ENCODE measurements around the gene ALDOB. TPM values are rescaled to one million over a fixed set of nuclear protein-coding genes. Genes with fewer than 3 reads are reported as not detected.

The ALDOB gene
- total RNA-seq, 6 experiments from 2014 or later = not detected

- peak overlapping the region; percentile 98 for H3K27ac Mint-ChIP-seq
- DNase-seq = no peak
- H3K4me3 Mint-ChIP-seq = peak overlapping the region; percentile 98
- H3K9me3 Mint-ChIP-seq = peaks cover 8% of the 10 kb centered on the region
- peaks cover 43% of the 10 kb centered on the region for H3K4me1 Mint-ChIP-seq (ENCODE audit: low read depth)
- peaks cover 70% of the 10 kb centered on the region for H3K36me3 Mint-ChIP-seq (ENCODE audit: low read depth)
- peaks cover 3% of the 10 kb centered on the region for H3K27me3 Mint-ChIP-seq (ENCODE audit: insufficient read depth)
- TF ChIP-seq, protein P1, sequence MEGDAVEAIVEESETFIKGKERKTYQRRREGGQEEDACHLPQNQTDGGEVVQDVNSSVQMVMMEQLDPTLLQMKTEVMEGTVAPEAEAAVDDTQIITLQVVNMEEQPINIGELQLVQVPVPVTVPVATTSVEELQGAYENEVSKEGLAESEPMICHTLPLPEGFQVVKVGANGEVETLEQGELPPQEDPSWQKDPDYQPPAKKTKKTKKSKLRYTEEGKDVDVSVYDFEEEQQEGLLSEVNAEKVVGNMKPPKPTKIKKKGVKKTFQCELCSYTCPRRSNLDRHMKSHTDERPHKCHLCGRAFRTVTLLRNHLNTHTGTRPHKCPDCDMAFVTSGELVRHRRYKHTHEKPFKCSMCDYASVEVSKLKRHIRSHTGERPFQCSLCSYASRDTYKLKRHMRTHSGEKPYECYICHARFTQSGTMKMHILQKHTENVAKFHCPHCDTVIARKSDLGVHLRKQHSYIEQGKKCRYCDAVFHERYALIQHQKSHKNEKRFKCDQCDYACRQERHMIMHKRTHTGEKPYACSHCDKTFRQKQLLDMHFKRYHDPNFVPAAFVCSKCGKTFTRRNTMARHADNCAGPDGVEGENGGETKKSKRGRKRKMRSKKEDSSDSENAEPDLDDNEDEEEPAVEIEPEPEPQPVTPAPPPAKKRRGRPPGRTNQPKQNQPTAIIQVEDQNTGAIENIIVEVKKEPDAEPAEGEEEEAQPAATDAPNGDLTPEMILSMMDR (IDR thresholded peaks at IDR 0.05) = no peak
Observed at GRCh38 chr9:101399643-101399970, 36.0 kb downstream of the ALDOB start.

DNA sequence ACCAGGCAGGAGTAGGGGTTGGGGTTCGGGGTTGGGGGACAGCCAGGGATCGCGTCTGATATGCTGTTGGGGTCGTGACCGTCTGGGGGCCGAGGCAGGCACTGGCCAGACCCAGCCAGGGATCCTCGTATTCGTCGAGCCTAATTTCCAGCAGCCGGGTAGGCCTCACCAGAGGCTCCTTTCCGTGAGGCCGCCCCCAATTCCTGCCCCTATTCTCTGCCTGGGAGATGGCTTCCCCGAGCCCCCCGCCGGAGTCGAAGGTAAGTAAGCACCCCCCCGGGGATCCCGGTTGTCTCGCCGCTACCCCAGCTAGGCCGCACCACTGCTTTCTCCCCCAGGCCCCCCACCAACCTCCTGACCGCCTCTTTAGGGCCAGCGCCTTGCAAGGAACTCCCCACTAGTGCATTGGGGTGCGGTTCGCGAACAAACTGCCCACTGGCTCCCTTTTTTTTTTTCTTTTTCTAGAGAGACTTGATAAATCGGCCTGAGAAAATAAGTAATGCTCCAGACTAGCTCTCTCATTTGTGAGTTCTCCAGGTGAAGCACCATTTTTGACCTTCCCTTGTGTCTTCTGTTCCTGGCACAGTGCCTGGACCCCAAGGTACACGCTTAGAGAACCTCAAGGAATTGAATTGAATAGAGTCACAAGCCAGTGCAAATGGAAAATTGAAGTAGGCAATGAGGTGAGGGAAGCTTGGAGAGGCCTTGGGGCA lies 36.5 kb downstream of the ALDOB start:
- H3K9me3 Mint-ChIP-seq = peaks cover 10% of the 10 kb centered on the region
- no peak for DNase-seq
- H3K4me3 Mint-ChIP-seq = peak overlapping the region; percentile 98
- H3K36me3 Mint-ChIP-seq (ENCODE audit: low read depth) = peaks cover 70% of the 10 kb centered on the region
- H3K27ac Mint-ChIP-seq = peak overlapping the region; percentile 98
- TF ChIP-seq, protein P1 (IDR thresholded peaks at IDR 0.05) = no peak
- H3K27me3 Mint-ChIP-seq (ENCODE audit: insufficient read depth) = peaks cover 3% of the 10 kb centered on the region
- peaks cover 46% of the 10 kb centered on the region for H3K4me1 Mint-ChIP-seq (ENCODE audit: low read depth)

DNA sequence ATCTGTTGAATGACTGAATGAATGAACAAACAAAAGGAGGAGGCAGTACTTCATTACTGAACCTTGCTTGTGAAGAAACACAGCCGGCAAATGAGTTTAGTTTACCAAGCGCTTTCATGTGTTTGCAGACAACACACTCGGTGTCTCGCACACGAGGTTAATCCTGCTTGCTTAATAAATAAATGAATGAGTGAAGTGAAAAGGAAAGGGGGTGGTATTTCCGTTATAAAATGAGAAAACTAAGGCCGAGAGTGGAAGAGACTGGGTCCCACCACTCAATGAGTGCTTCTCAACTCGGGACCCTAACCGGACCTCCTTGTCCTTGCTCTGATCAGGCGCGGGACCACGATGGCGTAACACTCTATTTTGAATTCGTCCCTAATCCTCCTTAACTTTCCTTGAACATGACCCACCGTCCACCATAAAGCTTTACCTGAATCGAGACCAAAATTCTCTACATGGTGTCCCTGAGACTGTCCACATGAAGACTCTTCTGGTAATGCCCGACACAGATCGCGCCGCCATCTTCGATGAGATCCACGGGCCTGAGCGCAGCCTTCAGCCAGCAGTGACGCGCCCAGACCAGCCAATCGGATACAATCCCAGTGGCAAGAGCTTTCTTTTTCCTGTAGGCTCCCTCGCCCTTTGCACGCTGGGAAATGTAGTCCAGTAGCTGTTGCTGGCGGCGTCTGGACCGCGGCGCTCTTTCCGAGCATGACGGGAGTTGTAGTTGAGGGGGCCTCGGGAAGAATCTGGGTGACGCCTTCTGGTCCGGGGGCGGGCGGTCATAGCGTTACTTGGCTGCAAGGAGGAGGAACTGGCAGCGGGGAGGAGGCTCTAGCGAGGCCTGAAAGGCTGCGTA lies 37.3 kb downstream of the ALDOB start, which contains the start of the genes MRPL50 and ZNF189:
Gene MRPL50 (minus strand): TSS at position 551 of the 862 bp plus-strand sequence. CDS start 26 bp downstream, at position 525.
Gene ZNF189 (plus strand): TSS at position 784 of the 862 bp plus-strand sequence. CDS start 306 bp downstream, outside the sequence.
- Mint-ChIP-seq H3K9me3 (peaks cover 9% of the 10 kb centered on the region), H3K4me1 (ENCODE audit: low read depth) (peaks cover 46% of the 10 kb centered on the region), H3K27me3 (ENCODE audit: insufficient read depth) (peaks cover 3% of the 10 kb centered on the region), H3K27ac (peak within 1 kb of the TSS; percentile 98), H3K4me3 (peak within 1 kb of the TSS; percentile 98), H3K36me3 (ENCODE audit: low read depth) (peaks cover 69% of the 10 kb centered on the region)
- peak; percentile 99 for DNase-seq
- TF ChIP-seq, protein P1 (IDR thresholded peaks at IDR 0.05) = no peak

DNA sequence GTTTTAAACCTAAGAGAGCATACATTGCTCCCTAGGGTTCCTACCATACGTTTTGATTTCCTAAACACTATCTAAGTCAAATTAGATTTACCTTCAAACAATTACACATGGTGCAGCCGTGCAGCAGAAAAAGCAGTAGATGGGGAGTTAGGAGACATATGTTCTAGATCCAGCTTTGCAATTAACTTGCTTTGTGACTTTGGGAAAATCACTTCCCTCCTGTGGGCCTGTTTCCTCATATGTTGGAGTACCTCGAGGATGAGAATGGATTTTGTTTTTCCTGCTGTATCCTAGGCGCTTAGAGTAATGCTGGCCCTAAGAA lies 37.9 kb downstream of the ALDOB start:
- Mint-ChIP-seq H3K27ac (peak overlapping the region; percentile 98), H3K9me3 (peaks cover 9% of the 10 kb centered on the region), H3K27me3 (ENCODE audit: insufficient read depth) (peaks cover 3% of the 10 kb centered on the region), H3K4me3 (peak overlapping the region; percentile 98), H3K4me1 (ENCODE audit: low read depth) (peaks cover 49% of the 10 kb centered on the region), H3K36me3 (ENCODE audit: low read depth) (peaks cover 69% of the 10 kb centered on the region)
- TF ChIP-seq, protein P1 (IDR thresholded peaks at IDR 0.05) = no peak
- DNase-seq = no peak

DNA sequence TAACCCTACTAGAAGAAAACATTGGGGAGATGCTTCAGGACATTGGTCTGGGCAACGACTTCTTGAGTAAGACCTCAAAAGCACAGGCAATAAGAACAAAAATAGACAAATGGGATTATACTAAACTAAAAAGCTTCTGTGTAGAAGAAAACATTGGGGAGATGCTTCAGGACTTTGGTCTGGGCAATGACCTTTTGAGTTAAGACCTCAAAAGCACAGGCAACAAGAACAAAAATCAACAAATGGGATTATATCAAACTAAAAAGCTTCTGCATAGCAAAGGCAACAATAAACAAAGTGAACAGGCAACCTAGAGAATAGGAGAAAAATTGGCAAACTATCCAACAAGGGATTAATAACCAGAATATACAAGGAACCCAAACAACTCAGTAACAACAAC lies 40.9 kb downstream of the ALDOB start:
- DNase-seq = no peak
- Mint-ChIP-seq H3K9me3 (peaks cover 9% of the 10 kb centered on the region), H3K4me3 (no peak overlapping the region), H3K36me3 (ENCODE audit: low read depth) (peaks cover 47% of the 10 kb centered on the region), H3K27ac (no peak overlapping the region), H3K27me3 (ENCODE audit: insufficient read depth) (peaks cover 2% of the 10 kb centered on the region), H3K4me1 (ENCODE audit: low read depth) (peaks cover 42% of the 10 kb centered on the region)
- TF ChIP-seq, protein P1 (IDR thresholded peaks at IDR 0.05) = no peak

Measured in HFFc6 (cell line).